Lower leg skin (tissue), 4 donors: Measurements from ENCODE around the gene OLFML1. TPM values are rescaled to one million over a fixed set of nuclear protein-coding genes. Genes with fewer than 3 reads are reported as not detected.

Experiments
- DNase-seq, 2 donors: peaks; one replicate each; pipeline ENCODE4 v3.0.0-alpha.2; 2019; ENCODE audit warnings: low spot score in 2 of 2
- H3K4me3 ChIP-seq: fragments of 200-600 bp; sonication (generic); 2 replicates; pipeline ENCODE4 v1.5.1; 2017; ENCODE audit warnings: mild to moderate bottlenecking, low read depth; ENCODE audit not compliant: poor library complexity, severe bottlenecking
- CTCF ChIP-seq, 3 donors: fragments of 450-650 bp; IDR thresholded peaks; one replicate each; pipeline ENCODE4 v1.5.1; 2016; ENCODE audit warnings: antibody characterized with exemption in 3 of 3, mild to moderate bottlenecking in 3 of 3, moderate library complexity in 2 of 3
- POLR2A ChIP-seq, 2 donors: fragments of 450-650 bp; IDR thresholded peaks; one replicate each; pipeline ENCODE4 v1.6.1; 2016 to 2017; ENCODE audit warnings: antibody characterized with exemption in 2 of 2, mild to moderate bottlenecking in 1 of 2, moderate library complexity in 1 of 2
- WGBS, 2 donors: methylation state at CpG; one replicate each; pipeline ENCODE4 v1.1.5; 2018; 5-methylcytosine and 5-hydroxymethylcytosine counted together
- intact Hi-C: fragments of 100-400 bp; cut with DNase I; formaldehyde crosslinking; loops from one replicate; pipeline ENCODE4 v1.15.0; 2023; ENCODE audit warnings: low total_unique reads
- total RNA-seq, 4 donors: library from RNA; depleted of rRNA; stranded (reverse); fragments of >200 nt; gene quantifications; one replicate each; pipeline ENCODE4 v1.1.0, GENCODE V29; 2016

OLFML1 gene
- total RNA-seq, 4 donors from 2014 or later = 1.4 to 4.0 (median 2.7) TPM

GRCh38 chr11:7551571-7551970 lies 66.3 kb downstream of the OLFML1 start:
- intact Hi-C loops = no loop called here
- 65 to 79% methylated on average over 1 of the region's 1 CpG for WGBS, 2 donors
- H3K4me3 ChIP-seq = no peak overlapping the region
- TF ChIP-seq CTCF (IDR thresholded peaks at IDR 0.05) = no peak
- no peak for TF ChIP-seq POLR2A (IDR thresholded peaks at IDR 0.05)
- DNase-seq = no peak

DNA sequence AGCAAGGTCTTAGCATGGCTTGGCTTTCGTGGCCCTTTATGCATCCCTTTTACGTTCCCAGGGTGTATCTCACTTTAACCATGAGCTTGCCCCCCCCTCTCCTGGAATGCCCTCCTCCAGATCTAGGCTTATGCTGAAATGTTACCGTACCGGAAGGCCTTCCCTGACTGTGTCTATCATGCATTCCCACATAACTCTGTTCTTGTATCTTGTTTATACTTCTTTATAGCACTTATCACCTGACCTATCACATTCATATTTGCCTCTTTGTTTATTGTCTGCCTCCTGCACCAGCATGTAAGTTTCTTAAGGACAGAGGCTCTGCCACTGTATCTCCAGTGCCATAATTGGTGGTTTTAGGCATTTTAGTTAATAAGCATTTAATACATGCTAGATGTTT lies 67.4 kb downstream of the OLFML1 start:
- WGBS, 2 donors = 93 to 95% methylated on average over 4 of the region's 4 CpGs
- TF ChIP-seq CTCF (IDR thresholded peaks at IDR 0.05) (no peak), POLR2A (IDR thresholded peaks at IDR 0.05) (no peak)
- intact Hi-C loops = no loop called here
- no peak overlapping the region for H3K4me3 ChIP-seq
- no peak for DNase-seq

DNA sequence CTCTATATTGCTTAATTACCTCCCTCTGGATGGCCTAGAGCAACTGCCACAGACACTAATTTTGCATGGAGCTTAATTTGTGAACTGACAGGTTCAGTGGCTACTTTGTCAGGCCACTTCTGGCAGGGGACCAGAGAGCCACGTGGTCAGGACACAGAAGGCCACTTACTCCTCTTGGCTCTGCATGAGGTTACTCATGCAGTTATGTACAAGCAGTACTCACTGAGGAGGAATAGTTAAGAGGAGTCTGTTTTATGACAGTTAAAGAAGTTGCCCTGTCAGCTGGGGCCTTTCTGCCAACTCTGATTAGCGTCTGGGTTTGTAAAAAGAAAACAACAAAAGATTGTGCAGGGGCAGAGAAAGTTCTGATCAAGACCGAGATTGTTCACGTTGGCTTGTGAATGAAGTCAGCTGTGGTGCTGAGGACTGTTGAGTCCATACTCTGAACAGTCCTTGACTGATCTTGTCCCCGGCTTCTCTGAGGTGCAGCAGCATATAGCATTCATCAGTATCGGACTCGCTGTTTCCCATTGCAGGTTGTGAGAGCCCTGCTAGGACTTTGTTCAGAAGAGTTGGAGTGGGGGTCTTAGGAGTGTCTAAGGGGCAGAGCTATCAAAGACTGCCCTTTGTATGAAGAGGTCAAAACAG lies 69.9 kb downstream of the OLFML1 start:
- TF ChIP-seq CTCF (IDR thresholded peaks at IDR 0.05) (no peak), POLR2A (IDR thresholded peaks at IDR 0.05) (no peak)
- no peak for DNase-seq
- no peak overlapping the region for H3K4me3 ChIP-seq
- intact Hi-C loops = no loop called here
- 52 to 53% methylated on average over 7 of the region's 7 CpGs for WGBS, 2 donors

GRCh38 chr11:7558046-7558445 lies 72.7 kb downstream of the OLFML1 start:
- H3K4me3 ChIP-seq = no peak overlapping the region
- no peak for TF ChIP-seq POLR2A (IDR thresholded peaks at IDR 0.05)
- intact Hi-C loops = no loop called here
- no peak for DNase-seq

DNA sequence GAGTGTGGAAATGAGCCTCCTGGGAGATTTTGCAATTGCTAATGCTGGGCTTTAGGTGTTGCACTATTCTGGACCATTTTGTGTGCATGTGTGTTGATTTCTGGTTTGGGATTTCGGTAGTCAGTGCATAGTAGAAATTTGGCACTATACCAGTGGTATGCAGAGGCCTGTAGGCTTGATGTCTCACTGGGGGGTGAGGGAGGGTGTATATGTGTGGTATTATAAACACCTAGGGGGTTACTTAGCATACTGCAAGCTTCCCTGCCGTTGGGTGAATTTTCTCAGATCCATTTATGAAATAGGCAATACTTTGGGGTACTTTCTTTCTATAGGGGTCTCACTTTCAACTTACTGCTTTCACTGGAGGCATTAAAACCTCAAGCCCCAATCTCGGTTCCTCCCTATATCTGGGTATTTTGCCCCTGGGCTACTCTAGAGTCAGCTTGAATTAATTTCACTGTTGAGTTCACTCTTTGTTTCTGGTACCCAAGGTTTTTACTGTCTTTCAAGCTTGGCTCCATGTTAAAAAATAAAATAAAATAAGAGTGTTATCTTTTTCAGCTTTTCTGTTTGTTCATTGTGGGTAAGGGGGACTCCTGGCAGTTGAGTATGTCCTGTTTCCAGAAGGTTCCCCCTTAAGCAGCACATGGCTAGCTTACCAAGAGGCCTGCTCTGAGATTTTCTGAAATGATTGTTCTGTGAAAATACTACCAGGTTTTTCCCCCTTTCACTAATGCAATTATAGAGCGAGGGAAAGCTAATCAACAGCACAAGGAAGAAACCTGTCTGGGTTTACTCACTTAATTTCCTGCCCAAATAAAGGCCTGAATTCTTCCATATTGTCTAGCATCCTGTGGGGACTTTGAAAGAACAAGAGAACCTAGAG lies 74.3 kb downstream of the OLFML1 start:
- TF ChIP-seq POLR2A (IDR thresholded peaks at IDR 0.05) (no peak), CTCF (IDR thresholded peaks at IDR 0.05) (no peak)
- no peak for DNase-seq
- 70 to 72% methylated on average over 4 of the region's 4 CpGs for WGBS, 2 donors

More for the DNA sequence above, 74.3 kb downstream of the OLFML1 start:
- H3K4me3 ChIP-seq = no peak overlapping the region
- intact Hi-C loops = no loop called here

Other genes starting within 250 kb of the OLFML1 start
- gene SYT9, start 233.6 kb upstream of the OLFML1 start, total RNA-seq = under 1 TPM in 3 of 4 donors, not detected in 1; 0.37 to 0.84 (median 0.71) TPM
- 10 to 100 TPM; 56.6 to 87.1 (median 69.5) TPM for gene PPFIBP2, start 28.5 kb downstream of the OLFML1 start, total RNA-seq
- 10 to 100 TPM; 37.2 to 90.0 (median 40.5) TPM for gene CYB5R2, start 188.0 kb downstream of the OLFML1 start, total RNA-seq
- 10 to 100 TPM in 1 of 4 donors, 1 to 10 TPM in 3; 6.5 to 12.2 (median 8.3) TPM for gene OVCH2, start 221.0 kb downstream of the OLFML1 start, total RNA-seq